Stimulated activated naive CD8-positive, alpha-beta T cell treated with anti-CD3 and anti-CD28 coated beads, Interleukin-15, Interleukin-2, amounts not matched to agents 100 ng/mL and 50 ng/mL, for 24 hours (primary cell): ENCODE results near the gene ANGPTL8.

Source experiments
- H3K27ac Mint-ChIP-seq: one replicate; pipeline ENCODE4 v1.8.0; 2021; ENCODE audit warnings: mild to moderate bottlenecking, mixed read lengths
- H3K27me3 Mint-ChIP-seq: one replicate; pipeline ENCODE4 v1.8.0; 2021; ENCODE audit warnings: mixed read lengths
- H3K36me3 Mint-ChIP-seq: one replicate; pipeline ENCODE4 v1.8.0; 2021; ENCODE audit warnings: low read depth, mixed read lengths
- H3K4me1 Mint-ChIP-seq: one replicate; pipeline ENCODE4 v1.8.0; 2021; ENCODE audit warnings: low read depth, mixed read lengths
- H3K4me3 Mint-ChIP-seq: one replicate; pipeline ENCODE4 v1.8.0; 2021; ENCODE audit warnings: mild to moderate bottlenecking, mixed read lengths
- H3K9me3 Mint-ChIP-seq: one replicate; pipeline ENCODE4 v1.8.0; 2021; ENCODE audit warnings: mixed read lengths

ANGPTL8 gene

GRCh38 chr19:11238781-11239376 lies 540 bp upstream of the ANGPTL8 start:
- H3K36me3 Mint-ChIP-seq: no peaks in the 10 kb centered on the region
- no peaks in the 10 kb centered on the region for H3K4me1 Mint-ChIP-seq
- no peaks in the 10 kb centered on the region for H3K27me3 Mint-ChIP-seq
- peaks cover 5% of the 10 kb centered on the region for H3K9me3 Mint-ChIP-seq
- no peak overlapping the region for H3K27ac Mint-ChIP-seq
- no peak overlapping the region for H3K4me3 Mint-ChIP-seq

GRCh38 chr19:11240008-11240444 lies 607 bp downstream of the ANGPTL8 start:
- H3K9me3 Mint-ChIP-seq: peaks cover 5% of the 10 kb centered on the region

DNA sequence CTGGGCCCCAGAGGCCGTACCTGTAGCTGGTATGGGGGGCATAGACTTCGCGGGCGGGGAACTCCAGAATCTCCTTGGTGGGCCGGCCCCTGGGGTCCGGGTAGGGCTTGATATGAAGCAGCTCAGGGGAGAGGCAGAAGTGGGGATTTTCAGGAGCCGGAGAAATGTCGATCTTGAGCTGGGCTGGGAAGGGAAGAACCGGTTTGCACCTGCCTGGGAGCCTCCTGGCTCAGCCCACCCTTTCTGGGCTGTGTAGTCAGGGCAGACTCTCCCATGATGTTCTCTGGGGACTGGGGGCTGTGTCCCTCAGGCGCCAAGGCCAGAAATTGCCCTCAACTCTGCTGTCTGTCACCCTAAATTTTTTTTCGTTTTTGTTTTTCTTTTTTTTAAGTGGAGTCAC lies 2.6 kb downstream of the ANGPTL8 start:
- no peaks in the 10 kb centered on the region for H3K4me1 Mint-ChIP-seq
- H3K27me3 Mint-ChIP-seq: no peaks in the 10 kb centered on the region
- H3K9me3 Mint-ChIP-seq: peaks cover 5% of the 10 kb centered on the region
- H3K27ac Mint-ChIP-seq: no peak overlapping the region
- H3K4me3 Mint-ChIP-seq: no peak overlapping the region
- no peaks in the 10 kb centered on the region for H3K36me3 Mint-ChIP-seq

More at GRCh38 chr19:11240008-11240444, 607 bp downstream of the ANGPTL8 start:
- Mint-ChIP-seq H3K4me3 (no peak overlapping the region), H3K27me3 (no peaks in the 10 kb centered on the region), H3K4me1 (no peaks in the 10 kb centered on the region), H3K27ac (no peak overlapping the region), H3K36me3 (no peaks in the 10 kb centered on the region)

- Mint-ChIP-seq H3K4me3 (no peak overlapping the region), H3K9me3 (peaks cover 5% of the 10 kb centered on the region), H3K36me3 (no peaks in the 10 kb centered on the region), H3K27me3 (no peaks in the 10 kb centered on the region), H3K27ac (no peak overlapping the region), H3K4me1 (no peaks in the 10 kb centered on the region)
These were observed 3.7 kb downstream of the ANGPTL8 start for GRCh38 chr19:11242864-11243797.

DNA sequence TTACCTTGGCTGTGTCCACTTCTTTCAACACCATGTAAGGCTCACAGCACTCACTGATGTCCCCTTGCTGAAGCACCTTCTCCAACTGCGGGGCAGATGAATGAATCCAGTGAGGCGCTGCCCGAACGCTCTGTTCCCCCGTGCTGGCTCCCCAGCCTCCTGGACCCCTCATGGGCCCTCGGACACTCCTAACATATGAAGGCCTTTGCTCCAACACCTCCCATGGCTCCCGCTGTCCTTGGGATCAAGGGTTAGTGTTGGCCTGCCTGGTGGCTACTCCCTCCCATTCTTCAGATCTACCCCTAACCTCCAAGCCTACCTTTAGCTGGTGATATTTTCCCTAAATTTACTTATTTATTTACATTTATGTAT lies 4.4 kb downstream of the ANGPTL8 start:
- Mint-ChIP-seq H3K27me3 (no peaks in the 10 kb centered on the region), H3K4me3 (no peak overlapping the region), H3K4me1 (no peaks in the 10 kb centered on the region), H3K36me3 (no peaks in the 10 kb centered on the region), H3K9me3 (peaks cover 4% of the 10 kb centered on the region), H3K27ac (no peak overlapping the region)

GRCh38 chr19:11244846-11245589 lies 5.6 kb downstream of the ANGPTL8 start:
- no peaks in the 10 kb centered on the region for H3K27me3 Mint-ChIP-seq
- H3K4me3 Mint-ChIP-seq: no peak overlapping the region
- no peaks in the 10 kb centered on the region for H3K4me1 Mint-ChIP-seq
- H3K27ac Mint-ChIP-seq: no peak overlapping the region
- no peaks in the 10 kb centered on the region for H3K36me3 Mint-ChIP-seq
- H3K9me3 Mint-ChIP-seq: no peaks in the 10 kb centered on the region

- no peak overlapping the region for H3K4me3 Mint-ChIP-seq
- H3K4me1 Mint-ChIP-seq: no peaks in the 10 kb centered on the region
- no peaks in the 10 kb centered on the region for H3K27me3 Mint-ChIP-seq
- no peaks in the 10 kb centered on the region for H3K36me3 Mint-ChIP-seq
- no peaks in the 10 kb centered on the region for H3K9me3 Mint-ChIP-seq
- no peak overlapping the region for H3K27ac Mint-ChIP-seq
These were observed 7.5 kb downstream of the ANGPTL8 start for GRCh38 chr19:11246941-11247340.

DNA sequence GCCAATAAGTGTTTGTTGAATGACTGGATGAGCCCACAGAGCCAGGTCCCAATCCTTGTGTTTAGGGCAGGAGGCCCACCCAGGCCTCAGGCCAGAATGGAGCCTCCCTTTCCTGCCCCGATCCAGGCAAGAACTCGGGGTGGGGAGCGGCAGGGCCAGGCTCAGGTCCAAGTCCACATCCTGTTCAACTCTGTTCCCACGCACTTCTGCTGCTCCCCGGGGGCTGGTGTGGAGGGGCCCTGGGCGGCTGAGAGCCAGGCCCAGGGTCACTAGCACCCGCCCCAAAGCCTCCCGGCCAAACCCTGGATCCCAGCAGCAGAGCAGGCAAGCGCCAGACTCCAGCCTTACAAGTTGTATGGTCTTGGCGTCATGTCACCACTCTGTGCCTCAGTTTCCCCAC lies 8.0 kb downstream of the ANGPTL8 start:
- H3K4me1 Mint-ChIP-seq: no peaks in the 10 kb centered on the region

DNA sequence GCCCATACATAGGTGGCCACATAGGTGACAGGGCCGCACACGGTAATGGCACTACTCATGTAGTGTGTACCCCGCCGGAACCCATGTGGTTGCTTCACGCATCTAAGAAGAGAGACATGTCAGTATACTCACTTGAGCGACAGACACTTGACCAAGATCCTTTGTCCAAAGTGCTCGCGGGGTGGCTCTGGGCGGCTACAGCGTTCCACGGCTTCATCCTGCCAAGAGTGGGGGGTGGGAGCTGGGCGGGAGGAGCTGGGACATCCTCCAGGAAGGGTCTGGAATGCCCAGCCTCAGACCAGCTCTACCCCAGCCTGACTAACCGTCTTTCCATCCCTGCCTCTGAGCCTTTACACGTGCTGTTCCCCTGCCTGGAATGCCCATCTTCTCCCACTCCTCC lies 8.5 kb downstream of the ANGPTL8 start:
- no peaks in the 10 kb centered on the region for H3K4me1 Mint-ChIP-seq
- no peaks in the 10 kb centered on the region for H3K36me3 Mint-ChIP-seq
- H3K27me3 Mint-ChIP-seq: no peaks in the 10 kb centered on the region
- no peak overlapping the region for H3K27ac Mint-ChIP-seq
- no peaks in the 10 kb centered on the region for H3K9me3 Mint-ChIP-seq
- no peak overlapping the region for H3K4me3 Mint-ChIP-seq

More for the DNA sequence above, 8.0 kb downstream of the ANGPTL8 start:
- no peak overlapping the region for H3K27ac Mint-ChIP-seq
- no peaks in the 10 kb centered on the region for H3K27me3 Mint-ChIP-seq
- H3K36me3 Mint-ChIP-seq: no peaks in the 10 kb centered on the region
- H3K4me3 Mint-ChIP-seq: no peak overlapping the region
- no peaks in the 10 kb centered on the region for H3K9me3 Mint-ChIP-seq

DNA sequence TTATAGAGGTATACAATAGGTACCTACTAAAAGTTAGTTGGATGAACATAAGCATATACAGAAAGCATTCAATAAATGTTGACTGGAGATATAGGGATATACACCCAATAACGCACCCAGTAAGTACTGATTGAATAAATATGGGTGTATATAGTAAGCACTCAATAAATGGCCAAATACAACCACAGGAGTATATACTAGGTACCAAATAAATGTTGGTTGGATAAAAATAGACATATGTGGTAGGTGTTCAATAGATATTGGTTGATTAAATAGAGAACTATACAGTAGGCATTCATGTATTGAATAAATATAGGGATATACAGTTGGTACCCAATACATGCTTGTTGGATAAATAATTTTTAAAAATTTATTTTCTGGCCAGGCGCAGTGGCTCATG lies 9.4 kb downstream of the ANGPTL8 start:
- no peaks in the 10 kb centered on the region for H3K9me3 Mint-ChIP-seq
- H3K4me1 Mint-ChIP-seq: no peaks in the 10 kb centered on the region

DNA sequence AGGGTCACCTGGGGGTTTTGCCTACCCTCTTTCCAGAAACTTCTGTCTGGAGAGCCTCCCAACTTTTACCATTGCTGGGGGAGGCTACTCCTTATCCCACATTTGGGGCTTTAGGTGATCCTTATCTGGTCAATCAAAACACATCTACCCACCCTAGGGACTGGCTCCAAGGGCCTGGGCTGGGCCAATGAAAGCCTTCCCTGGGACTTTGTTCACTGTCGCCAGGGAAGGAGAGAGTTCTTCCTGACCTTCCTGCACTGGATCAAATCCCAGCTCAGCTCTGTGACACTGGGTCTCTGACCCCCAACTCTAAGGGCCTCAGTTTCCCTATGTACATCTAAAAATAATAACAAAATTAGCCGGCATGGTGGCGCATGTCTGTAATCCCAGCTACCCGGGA lies 11.8 kb downstream of the ANGPTL8 start:
- Mint-ChIP-seq H3K4me1 (no peaks in the 10 kb centered on the region), H3K9me3 (no peaks in the 10 kb centered on the region), H3K27me3 (no peaks in the 10 kb centered on the region), H3K27ac (no peak overlapping the region), H3K36me3 (no peaks in the 10 kb centered on the region), H3K4me3 (no peak overlapping the region)

More for the DNA sequence above, 9.4 kb downstream of the ANGPTL8 start:
- Mint-ChIP-seq H3K36me3 (no peaks in the 10 kb centered on the region), H3K4me3 (no peak overlapping the region), H3K27me3 (no peaks in the 10 kb centered on the region), H3K27ac (no peak overlapping the region)

GRCh38 chr19:11251650-11252314 lies 12.4 kb downstream of the ANGPTL8 start:
- Mint-ChIP-seq H3K4me3 (no peak overlapping the region), H3K27me3 (no peaks in the 10 kb centered on the region), H3K9me3 (no peaks in the 10 kb centered on the region)

DNA sequence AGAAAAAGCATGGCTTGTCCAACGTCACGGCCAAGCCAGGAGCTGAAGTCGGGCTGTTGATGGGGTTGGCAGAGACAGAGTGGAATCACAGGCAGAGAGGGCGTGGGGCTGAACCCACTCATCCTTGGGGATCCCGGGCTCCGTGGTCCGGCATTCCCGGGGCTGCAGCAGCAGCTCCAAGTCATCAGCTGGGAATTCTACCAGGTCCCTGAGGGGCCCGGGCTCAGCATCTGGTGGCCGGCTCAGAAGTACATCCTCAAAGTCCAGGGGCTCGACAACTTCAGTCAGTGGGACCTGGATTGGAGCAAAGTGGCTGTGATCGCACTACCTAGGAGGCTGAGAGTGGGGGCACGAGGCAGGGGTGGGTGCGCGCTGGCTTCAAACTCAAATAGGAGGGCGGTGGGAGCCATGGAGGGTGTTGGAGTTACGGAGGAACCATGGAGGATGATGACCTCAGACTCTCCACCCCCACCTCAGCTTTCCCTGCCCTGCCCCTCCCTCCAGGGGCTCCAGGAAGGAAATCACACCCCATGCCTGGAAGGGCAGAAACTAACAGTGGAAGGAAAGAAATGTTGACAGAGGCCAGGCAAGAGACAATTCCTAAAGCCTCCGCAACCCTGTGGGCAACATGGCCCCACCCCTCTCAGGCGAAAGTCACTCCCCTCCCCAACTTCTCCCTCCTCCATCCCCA lies 13.4 kb downstream of the ANGPTL8 start:
- Mint-ChIP-seq H3K9me3 (no peaks in the 10 kb centered on the region), H3K27ac (no peak overlapping the region), H3K4me3 (no peak overlapping the region), H3K36me3 (no peaks in the 10 kb centered on the region), H3K27me3 (no peaks in the 10 kb centered on the region), H3K4me1 (no peaks in the 10 kb centered on the region)

More at GRCh38 chr19:11251650-11252314, 12.4 kb downstream of the ANGPTL8 start:
- Mint-ChIP-seq H3K4me1 (no peaks in the 10 kb centered on the region), H3K27ac (no peak overlapping the region), H3K36me3 (no peaks in the 10 kb centered on the region)

GRCh38 chr19:11254666-11255065 lies 15.2 kb downstream of the ANGPTL8 start:
- Mint-ChIP-seq H3K27me3 (no peaks in the 10 kb centered on the region), H3K36me3 (no peaks in the 10 kb centered on the region), H3K27ac (no peak overlapping the region), H3K4me3 (no peak overlapping the region), H3K4me1 (no peaks in the 10 kb centered on the region), H3K9me3 (no peaks in the 10 kb centered on the region)
